Mammary epithelial cell (primary cell): ENCODE results near the gene CLDN9.

Source experiments
- EZH2 ChIP-seq: IDR thresholded peaks from 2 replicates; pipeline ENCODE4 v1.6.1; 2012; ENCODE audit warnings: low read length, inconsistent platforms, borderline replicate concordance
- TF ChIP-seq, protein P1 (sequence below), 2 donors: IDR thresholded peaks in 1 of 2; conservative IDR thresholded peaks in 1 of 2; 2 replicates each; pipeline ENCODE4 v1.5.1; 2011 to 2012; ENCODE audit warnings: inconsistent platforms in 2 of 2, low read length in 2 of 2, mild to moderate bottlenecking in 2 of 2, control low read depth in 1 of 2, low read depth in 1 of 2; ENCODE audit not compliant: insufficient read depth in 1 of 2; ENCODE audit errors: extremely low read depth in 1 of 2

DNA sequence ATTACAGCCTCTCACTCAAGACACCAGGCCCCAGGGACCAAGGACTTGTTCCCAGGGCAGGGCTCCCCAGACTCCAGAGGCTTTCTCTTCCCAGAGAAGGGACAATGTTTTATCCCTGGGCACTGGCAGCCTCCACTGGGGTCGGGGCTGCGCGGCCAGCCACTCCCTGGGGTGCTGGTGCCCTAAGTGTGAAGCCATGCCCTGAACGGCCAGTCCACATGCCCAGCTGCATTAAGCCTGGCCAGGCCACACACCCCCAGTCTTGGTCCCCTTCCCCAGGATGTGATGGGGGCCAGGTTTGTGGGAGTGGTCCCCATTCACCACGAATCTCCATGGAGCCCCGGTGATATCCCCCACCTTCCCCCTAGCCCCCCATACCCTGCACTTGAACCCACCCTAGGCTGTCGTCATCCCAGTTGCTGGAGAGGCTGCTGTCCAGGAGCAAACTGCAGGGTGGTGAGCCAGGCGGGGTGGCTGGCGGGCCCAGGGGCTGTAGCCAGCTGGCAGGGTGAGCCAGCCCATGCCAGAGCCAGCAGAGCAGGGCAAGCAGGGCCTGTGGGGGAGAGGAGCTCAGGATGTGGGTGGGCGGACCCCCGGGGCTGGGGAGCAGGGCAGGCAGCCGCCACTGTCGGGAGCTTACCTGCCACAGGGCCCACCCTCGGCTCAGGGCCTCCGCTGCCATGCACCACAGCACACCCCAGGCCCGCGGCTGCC, 39.0 kb upstream of the CLDN9 start:
- TF ChIP-seq, protein P1, sequence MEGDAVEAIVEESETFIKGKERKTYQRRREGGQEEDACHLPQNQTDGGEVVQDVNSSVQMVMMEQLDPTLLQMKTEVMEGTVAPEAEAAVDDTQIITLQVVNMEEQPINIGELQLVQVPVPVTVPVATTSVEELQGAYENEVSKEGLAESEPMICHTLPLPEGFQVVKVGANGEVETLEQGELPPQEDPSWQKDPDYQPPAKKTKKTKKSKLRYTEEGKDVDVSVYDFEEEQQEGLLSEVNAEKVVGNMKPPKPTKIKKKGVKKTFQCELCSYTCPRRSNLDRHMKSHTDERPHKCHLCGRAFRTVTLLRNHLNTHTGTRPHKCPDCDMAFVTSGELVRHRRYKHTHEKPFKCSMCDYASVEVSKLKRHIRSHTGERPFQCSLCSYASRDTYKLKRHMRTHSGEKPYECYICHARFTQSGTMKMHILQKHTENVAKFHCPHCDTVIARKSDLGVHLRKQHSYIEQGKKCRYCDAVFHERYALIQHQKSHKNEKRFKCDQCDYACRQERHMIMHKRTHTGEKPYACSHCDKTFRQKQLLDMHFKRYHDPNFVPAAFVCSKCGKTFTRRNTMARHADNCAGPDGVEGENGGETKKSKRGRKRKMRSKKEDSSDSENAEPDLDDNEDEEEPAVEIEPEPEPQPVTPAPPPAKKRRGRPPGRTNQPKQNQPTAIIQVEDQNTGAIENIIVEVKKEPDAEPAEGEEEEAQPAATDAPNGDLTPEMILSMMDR (conservative IDR thresholded peaks at IDR 0.05 in 1 of 2, IDR thresholded peaks at IDR 0.05 in 1 of 2; ENCODE audit: extremely low read depth in 1 of 2, insufficient read depth in 1 of 2, low read depth in 1 of 2, low read length in 2 of 2): no peak
- TF ChIP-seq EZH2: no peak
